Thyroid gland (tissue), 4 donors: ENCODE measurements around the gene PMPCB. TPM values are rescaled to one million over a fixed set of nuclear protein-coding genes. Genes with fewer than 3 reads are reported as not detected.
"Not testable (repeated sequence)": the region's sequence is repeated elsewhere in the genome, so short reads cannot be mapped to it uniquely, and the experiment has no call there.

Source experiments
- DNase-seq, 2 donors: peaks; one replicate each; pipeline ENCODE4 v3.0.0-alpha.2; 2019
- H3K27ac ChIP-seq, 3 donors: fragments of 200-600 bp; sonication (generic); 1 replicate in 2 of 3; 2 replicates in 1 of 3; pipeline ENCODE4 v1.5.1; 2016 to 2019; ENCODE audit warnings: mild to moderate bottlenecking in 1 of 3, moderate library complexity in 1 of 3
- H3K27me3 ChIP-seq: fragments of 200-600 bp; sonication (generic); one replicate; pipeline ENCODE4 v1.5.1; 2019
- H3K36me3 ChIP-seq, 2 donors: fragments of 200-600 bp; sonication (generic); one replicate each; pipeline ENCODE4 v1.5.1; 2016 to 2019
- H3K4me1 ChIP-seq, 2 donors: fragments of 200-600 bp; sonication (generic); one replicate each; pipeline ENCODE4 v1.5.1; 2017 to 2019
- H3K4me3 ChIP-seq, 3 donors: fragments of 200-600 bp; sonication (generic); replicated peaks in 1 of 3; 1 replicate in 2 of 3; 2 replicates in 1 of 3; pipeline ENCODE4 v1.5.1; 2016; ENCODE audit warnings: mild to moderate bottlenecking in 1 of 3
- H3K9me3 ChIP-seq: fragments of 200-600 bp; sonication (generic); one replicate; pipeline ENCODE4 v1.5.1; 2017
- POLR2A ChIP-seq, 2 donors: fragments of 450-650 bp; IDR thresholded peaks; one replicate each; pipeline ENCODE4 v1.6.1; 2017; ENCODE audit warnings: antibody characterized with exemption in 2 of 2, mild to moderate bottlenecking in 2 of 2, moderate library complexity in 1 of 2
- WGBS, 2 donors: methylation state at CpG; one replicate each; pipeline ENCODE4 v1.1.5; 2017; 5-methylcytosine and 5-hydroxymethylcytosine counted together
- intact Hi-C: fragments of 100-400 bp; cut with DNase I; formaldehyde crosslinking; loops from one replicate; pipeline ENCODE4 v1.15.1; 2023
- total RNA-seq, 4 donors: library from RNA; depleted of rRNA; stranded (reverse); fragments of >200 nt; gene quantifications; one replicate each; pipeline ENCODE4 v1.2.3, GENCODE V29; 2016
- TF ChIP-seq, protein P1 (sequence below), 6 experiments: fragments of 200-600 bp in 3 of 6; fragments of 450-650 bp in 3 of 6; sonication (generic) in 3 of 6; IDR thresholded peaks; one replicate each; pipeline ENCODE4 v1.5.1; 2016 to 2019; ENCODE audit warnings: antibody characterized with exemption in 6 of 6, mild to moderate bottlenecking in 2 of 6, inconsistent platforms in 1 of 6, moderate library complexity in 1 of 6

PMPCB gene, protein sequence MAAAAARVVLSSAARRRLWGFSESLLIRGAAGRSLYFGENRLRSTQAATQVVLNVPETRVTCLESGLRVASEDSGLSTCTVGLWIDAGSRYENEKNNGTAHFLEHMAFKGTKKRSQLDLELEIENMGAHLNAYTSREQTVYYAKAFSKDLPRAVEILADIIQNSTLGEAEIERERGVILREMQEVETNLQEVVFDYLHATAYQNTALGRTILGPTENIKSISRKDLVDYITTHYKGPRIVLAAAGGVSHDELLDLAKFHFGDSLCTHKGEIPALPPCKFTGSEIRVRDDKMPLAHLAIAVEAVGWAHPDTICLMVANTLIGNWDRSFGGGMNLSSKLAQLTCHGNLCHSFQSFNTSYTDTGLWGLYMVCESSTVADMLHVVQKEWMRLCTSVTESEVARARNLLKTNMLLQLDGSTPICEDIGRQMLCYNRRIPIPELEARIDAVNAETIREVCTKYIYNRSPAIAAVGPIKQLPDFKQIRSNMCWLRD
- total RNA-seq = 10 to 100 TPM; 52.1 to 77.4 (median 61.2) TPM

DNA sequence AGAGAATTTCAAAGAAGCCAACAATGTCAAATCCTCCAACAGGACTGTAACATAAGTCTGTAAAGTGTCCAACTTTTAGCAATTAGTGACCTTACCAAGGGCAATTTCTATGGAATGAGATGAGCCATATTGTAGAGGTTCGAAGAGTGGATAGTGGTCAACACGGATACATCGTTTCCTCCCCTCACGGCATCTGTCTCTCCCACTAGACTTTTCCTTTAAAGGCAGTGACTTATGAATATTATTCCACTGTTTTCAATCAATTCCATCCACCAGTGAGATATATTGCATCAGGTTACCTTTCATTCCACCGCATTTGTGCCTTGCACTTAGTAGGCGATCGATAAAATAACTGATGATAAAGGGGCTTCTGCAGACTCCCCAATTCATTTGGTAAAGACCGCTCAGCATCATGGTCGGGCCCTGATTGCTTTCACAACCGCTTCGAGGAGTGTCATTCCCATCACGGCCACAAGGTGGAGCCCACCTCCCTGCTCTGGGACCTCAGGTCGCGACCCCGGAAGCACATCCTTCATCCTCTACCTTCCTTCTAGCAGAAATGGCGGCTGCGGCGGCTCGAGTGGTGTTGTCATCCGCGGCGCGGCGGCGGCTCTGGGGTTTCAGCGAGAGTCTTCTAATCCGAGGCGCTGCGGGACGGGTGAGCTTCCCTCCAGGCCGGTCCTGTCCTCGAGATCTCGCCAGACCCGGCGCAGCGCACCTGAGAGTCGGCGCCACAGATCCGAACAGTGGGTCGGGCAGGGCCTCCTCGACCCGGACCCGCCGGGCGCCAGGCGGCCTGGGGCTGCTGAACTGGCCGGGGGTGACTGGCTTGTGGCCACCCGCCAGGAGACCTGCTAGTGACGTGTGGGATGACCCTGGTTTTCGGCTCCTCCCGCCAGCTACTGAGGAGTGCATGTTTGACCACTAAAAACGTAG is at the start of gene PMPCB:
Gene PMPCB, plus strand, starts transcription at position 535 of the 936 bp plus-strand sequence. Its CDS starts 25 bp downstream, at position 560.
- DNase-seq = peak; percentile 97
- peak within 1 kb of the TSS; percentile 66 to 74 (median 74) for H3K27ac ChIP-seq
- no peaks in the 10 kb centered on the region for H3K9me3 ChIP-seq
- peaks cover 10 to 11% of the 10 kb centered on the region in 2 donors for H3K4me1 ChIP-seq
- peak in 1 of 2 donors; percentile 69 for TF ChIP-seq POLR2A (IDR thresholded peaks at IDR 0.05)
- TF ChIP-seq, protein P1, sequence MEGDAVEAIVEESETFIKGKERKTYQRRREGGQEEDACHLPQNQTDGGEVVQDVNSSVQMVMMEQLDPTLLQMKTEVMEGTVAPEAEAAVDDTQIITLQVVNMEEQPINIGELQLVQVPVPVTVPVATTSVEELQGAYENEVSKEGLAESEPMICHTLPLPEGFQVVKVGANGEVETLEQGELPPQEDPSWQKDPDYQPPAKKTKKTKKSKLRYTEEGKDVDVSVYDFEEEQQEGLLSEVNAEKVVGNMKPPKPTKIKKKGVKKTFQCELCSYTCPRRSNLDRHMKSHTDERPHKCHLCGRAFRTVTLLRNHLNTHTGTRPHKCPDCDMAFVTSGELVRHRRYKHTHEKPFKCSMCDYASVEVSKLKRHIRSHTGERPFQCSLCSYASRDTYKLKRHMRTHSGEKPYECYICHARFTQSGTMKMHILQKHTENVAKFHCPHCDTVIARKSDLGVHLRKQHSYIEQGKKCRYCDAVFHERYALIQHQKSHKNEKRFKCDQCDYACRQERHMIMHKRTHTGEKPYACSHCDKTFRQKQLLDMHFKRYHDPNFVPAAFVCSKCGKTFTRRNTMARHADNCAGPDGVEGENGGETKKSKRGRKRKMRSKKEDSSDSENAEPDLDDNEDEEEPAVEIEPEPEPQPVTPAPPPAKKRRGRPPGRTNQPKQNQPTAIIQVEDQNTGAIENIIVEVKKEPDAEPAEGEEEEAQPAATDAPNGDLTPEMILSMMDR (IDR thresholded peaks at IDR 0.05) = peak; percentile 89 to 99 (median 96)
- peaks cover 18% of the 10 kb centered on the region in 2 donors for H3K36me3 ChIP-seq
- H3K27me3 ChIP-seq = no peaks in the 10 kb centered on the region
- WGBS, 2 donors = 7 to 8% methylated on average over 24 to 25 of the region's 52 CpGs
- H3K4me3 ChIP-seq = peak within 1 kb of the TSS; percentile 79 to 91 (median 80)
- intact Hi-C loops = no loop called here

DNA sequence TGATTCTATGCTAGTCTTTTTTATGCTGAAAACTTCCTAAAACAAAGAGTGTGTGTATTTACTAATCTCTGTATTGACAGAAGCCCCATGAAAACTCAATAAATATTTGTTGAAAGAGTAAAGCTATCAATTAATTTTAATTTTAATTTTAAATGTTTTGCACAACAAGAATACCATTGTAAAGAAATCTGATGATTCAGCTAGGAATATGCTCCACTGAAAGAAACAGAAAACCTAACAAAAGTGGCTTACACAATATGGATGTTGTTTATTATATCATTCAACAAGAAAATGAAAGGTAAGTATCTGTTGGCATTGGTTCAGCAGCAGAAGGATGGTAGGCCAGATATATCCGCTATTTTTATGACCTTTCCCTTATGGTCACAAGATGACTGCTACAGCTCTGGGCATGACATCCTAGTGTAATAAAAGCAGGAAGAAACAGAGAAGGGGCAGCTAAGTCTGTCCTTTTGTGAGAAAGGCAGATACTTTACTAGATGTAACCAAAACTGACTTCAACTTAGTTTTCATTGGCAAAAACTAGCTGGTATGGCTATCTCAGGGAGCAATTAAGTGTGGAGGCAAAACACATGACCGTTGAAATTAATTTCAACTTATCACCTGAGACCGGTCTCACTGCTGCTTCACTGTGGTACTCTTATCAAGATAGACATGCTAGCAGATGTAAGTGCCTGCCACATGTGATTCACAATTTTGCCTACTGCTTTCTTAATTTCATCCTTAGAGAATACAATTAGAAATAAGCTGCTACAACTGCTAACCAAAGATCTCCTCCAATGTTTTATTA is 43.3 kb upstream of the PMPCB start:
- H3K27me3 ChIP-seq, intact Hi-C loops, H3K27ac ChIP-seq, H3K4me3 ChIP-seq, H3K9me3 ChIP-seq, H3K4me1 ChIP-seq, DNase-seq, H3K36me3 ChIP-seq: not testable (repeated sequence)
- WGBS, 2 donors = 54 to 86% methylated on average over 3 of the region's 3 CpGs

DNA sequence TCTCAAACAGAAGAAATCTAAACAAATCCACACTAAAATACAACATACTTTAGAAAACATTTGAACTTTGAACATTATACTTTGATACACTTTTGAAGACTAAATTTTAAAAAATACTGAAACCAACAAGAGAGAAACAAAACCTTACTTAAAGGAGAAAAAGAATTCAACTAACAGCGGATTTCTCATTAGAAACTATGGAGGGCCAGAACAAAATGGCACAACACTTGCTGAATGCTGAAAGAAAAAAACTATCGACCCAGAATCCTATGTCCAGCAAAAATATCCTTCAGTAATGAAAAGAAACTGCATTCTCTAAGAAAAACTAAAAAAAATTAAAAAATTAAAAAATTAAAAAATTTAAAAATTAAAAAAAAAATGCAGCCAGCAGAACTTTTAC is 33.2 kb upstream of the PMPCB start:
- not testable (repeated sequence) for H3K4me3 ChIP-seq

DNA sequence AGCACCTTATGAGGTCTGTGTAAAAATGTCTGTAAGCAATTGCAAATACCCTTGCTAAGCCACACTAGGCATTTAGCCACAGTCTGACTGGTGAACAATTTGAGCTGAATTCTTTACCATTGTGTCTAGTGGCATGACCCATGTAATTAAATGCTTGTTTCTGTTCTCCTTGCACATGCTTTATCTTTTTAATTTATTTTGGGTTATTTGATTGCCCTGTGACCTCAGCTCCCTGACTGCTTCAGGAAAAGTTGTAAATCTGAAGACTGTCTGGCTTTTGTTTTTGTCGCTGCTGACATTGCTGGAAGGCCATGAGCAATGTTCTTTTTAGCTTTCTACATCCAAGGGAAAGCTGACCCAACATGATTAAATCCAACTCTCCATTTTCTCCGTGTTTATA is 31.0 kb upstream of the PMPCB start:
- 56 to 71% methylated on average over 2 of the region's 2 CpGs for whole genome bisulfite sequencing, 2 donors
- intact Hi-C loops, DNase-seq: not testable (repeated sequence)

More for the DNA sequence above, 33.2 kb upstream of the PMPCB start:
- intact Hi-C loops, H3K27me3 ChIP-seq, H3K36me3 ChIP-seq, DNase-seq, H3K4me1 ChIP-seq, H3K9me3 ChIP-seq, H3K27ac ChIP-seq: not testable (repeated sequence)
- 88 to 91% methylated on average over 2 of the region's 2 CpGs for whole genome bisulfite sequencing, 2 donors

DNA sequence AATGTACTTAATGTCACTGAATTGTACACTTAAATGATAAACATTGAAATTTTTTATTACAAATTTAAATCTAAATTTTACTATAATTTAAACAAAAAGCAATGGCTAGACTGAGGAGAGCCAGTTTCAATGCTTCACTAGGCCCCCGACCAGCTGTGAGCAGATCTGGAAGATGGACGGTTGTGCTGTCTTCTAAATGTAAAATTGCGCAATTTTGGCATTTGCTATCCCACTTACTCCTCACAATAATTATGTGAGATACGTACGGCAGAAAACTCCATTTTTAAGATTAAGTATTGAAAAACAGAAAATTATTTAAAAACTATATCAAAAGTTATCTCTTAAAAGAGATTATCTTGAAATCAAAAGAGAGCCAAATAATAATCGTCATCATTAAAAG is 23.9 kb upstream of the PMPCB start:
- H3K27me3 ChIP-seq, H3K4me3 ChIP-seq, H3K36me3 ChIP-seq, H3K9me3 ChIP-seq, intact Hi-C loops, H3K4me1 ChIP-seq, H3K27ac ChIP-seq, DNase-seq: not testable (repeated sequence)
- WGBS, 2 donors = 93 to 96% methylated on average over 6 of the region's 6 CpGs

More for the DNA sequence above, 31.0 kb upstream of the PMPCB start:
- H3K4me1 ChIP-seq, H3K4me3 ChIP-seq, H3K27ac ChIP-seq, H3K9me3 ChIP-seq, H3K27me3 ChIP-seq, H3K36me3 ChIP-seq: not testable (repeated sequence)

DNA sequence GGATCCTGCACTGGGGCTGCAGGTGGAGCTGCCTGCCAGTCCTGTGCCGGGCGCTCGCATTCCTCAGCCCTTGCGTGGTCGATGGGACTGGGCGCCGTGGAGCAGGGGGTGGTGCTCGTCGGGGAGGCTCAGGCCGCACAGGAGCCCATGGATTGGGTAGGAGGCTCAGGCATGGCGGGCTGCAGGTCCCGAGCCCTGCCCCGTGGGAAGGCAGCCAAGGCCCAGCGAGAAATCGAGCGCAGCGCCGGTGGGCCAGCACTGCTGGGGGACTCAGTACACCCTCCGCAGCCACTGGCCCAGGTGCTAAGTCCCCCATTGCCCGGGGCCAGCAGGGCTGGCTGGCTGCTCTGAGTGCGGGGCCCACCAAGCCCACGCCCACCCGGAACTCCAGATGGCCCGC is 22.4 kb upstream of the PMPCB start:
- H3K4me3 ChIP-seq, H3K27ac ChIP-seq, DNase-seq, intact Hi-C loops, H3K27me3 ChIP-seq, H3K4me1 ChIP-seq, H3K9me3 ChIP-seq, H3K36me3 ChIP-seq: not testable (repeated sequence)
- WGBS, 2 donors = 100% methylated on average over 1 of the region's 24 CpGs; no CpG with 5 or more reads in 1 of the 2 donors

DNA sequence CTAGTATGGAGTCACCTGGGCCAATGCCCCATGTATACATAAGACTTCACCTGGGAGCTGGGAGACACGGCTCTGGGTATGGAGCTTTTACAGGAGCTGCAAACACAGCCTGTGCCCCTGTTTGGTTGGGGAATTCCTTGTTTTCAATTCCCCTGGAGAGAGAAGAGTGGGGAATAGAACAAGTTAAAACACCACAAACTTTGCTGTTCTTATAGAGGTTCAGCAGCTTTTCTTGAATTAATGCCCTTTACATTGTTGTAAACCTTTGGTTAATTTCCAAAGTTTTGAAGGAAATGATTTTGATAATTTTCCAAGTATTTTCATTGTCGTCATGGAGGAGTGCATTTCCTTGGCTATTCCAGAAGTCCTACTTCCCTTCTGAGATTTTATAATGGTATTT is 19.0 kb upstream of the PMPCB start:
- H3K4me1 ChIP-seq, intact Hi-C loops, DNase-seq: not testable (repeated sequence)

DNA sequence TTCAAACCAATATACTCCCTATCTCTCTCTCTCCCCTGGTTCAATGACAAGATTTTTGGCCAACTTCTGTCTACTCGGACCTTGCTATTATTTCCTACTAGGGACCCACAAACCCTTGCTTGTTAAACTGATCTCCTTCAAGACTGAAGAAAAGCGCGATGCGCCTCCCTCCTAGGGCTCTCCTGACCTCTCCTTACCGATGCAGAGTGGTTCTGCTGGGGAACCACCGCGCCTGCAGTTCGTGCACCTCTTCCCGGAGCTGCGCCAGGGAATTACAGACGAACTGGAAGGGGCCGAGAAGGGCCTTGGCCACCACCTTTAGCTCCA is 17.6 kb upstream of the PMPCB start:
- intact Hi-C loops = not testable (repeated sequence)

More for the DNA sequence above, 19.0 kb upstream of the PMPCB start:
- not testable (repeated sequence) for H3K27me3 ChIP-seq, H3K4me3 ChIP-seq, H3K9me3 ChIP-seq, H3K36me3 ChIP-seq, H3K27ac ChIP-seq
- 86 to 89% methylated on average over 2 of the region's 2 CpGs for WGBS, 2 donors

More for the DNA sequence above, 17.6 kb upstream of the PMPCB start:
- WGBS, 2 donors = 2% methylated on average over 12 of the region's 12 CpGs
- H3K9me3 ChIP-seq, H3K36me3 ChIP-seq, H3K27ac ChIP-seq, H3K4me1 ChIP-seq, H3K27me3 ChIP-seq: not testable (repeated sequence)
- peak overlapping the region; percentile 35 to 73 (median 56) for H3K4me3 ChIP-seq
- DNase-seq = peak; percentile 28 to 40
